ENCODE measurements around the gene CALM3.
"Not testable (repeated sequence)": the region's sequence is repeated elsewhere in the genome, so short reads cannot be mapped to it uniquely, and the experiment has no call there.

The CALM3 gene

DNA sequence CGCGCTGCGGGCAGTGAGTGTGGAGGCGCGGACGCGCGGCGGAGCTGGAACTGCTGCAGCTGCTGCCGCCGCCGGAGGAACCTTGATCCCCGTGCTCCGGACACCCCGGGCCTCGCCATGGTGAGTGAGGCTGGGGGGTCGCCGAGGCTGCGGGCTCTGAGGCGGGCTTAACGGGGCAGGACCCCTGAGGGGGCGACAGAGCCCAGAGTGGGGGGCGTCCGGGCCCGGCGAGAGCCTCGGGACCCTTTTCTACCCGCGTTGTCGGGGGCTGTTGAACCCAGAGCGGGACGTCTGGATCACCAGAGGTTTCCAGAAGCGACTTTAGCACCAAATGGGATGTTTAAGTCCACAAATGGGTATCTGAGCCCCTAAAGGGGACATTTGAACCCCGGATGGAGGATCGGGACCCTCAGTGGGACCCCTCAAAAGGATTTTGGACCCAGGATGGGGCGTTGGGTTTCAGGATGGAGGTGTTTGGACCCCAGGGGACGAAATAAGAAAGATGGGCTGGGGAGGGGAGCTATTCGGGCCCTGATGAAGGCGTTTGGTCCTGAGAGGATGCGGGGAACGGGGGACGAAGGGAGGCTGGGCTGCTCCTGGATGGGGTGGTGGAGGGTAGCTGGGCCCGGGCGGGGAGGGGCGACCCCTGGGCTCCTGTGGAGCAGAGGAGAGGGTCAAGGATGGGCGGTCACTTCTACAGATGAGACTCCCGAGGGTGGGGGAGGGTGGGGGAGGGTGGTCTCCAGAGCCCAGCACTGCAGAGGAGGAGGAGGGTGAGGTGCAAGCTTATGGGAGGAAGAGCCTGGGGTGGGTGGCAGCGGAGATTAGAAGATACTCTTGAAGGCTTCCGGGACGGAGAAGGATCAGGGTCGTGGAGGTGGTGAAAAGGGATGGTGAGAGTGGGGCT, at the start of gene CALM3:
Gene CALM3 (plus strand): TSS at position 13 of the 907 bp plus-strand sequence. CDS start 105 bp downstream, at position 118.
- DNase-seq = no peak

- no peak for DNase-seq
Observed at GRCh38 chr19:46552891-46553290, 48.2 kb upstream of the CALM3 start.

DNA sequence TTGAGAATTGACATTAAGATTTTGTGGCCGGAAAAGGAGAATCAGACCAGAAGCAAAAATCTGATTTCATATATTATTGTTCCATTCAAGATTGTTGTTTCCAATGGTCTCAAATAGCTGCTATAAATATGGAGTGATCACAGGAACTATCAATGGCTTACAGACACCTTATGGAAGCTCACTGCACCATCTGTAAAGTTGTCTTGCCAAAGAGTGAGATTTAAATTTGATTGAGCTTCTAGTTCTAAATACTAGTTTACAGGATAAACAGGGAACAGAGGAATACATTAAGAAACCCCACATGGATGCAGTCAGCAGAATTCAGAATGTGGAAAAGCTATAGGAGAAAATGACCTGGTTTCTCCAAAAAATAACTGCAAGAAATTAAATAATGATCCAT, 47.0 kb upstream of the CALM3 start:
- no peak for DNase-seq

GRCh38 chr19:46555628-46556280, 45.4 kb upstream of the CALM3 start:
- DNase-seq = no peak

DNA sequence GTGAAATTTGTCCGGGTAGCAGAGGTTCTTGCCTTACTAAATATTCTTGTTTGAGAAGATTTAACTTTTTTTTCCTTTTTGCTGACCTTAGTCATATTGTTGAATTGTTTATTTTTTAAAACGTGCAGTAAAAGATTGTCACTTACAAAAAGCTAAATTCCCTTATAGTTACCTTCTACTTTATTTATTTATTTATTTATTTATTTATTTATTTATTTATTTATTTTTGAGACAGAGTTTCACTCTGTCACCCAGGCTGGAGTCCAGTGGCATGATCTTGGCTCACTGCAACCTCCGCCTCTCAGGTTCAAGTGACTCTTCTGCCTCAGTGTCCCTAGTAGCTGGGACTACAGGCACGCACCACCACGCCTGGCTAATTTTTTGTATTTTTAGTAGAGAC, 44.7 kb upstream of the CALM3 start:
- DNase-seq = not testable (repeated sequence)

- no peak for DNase-seq
Observed at GRCh38 chr19:46559203-46559602, 41.9 kb upstream of the CALM3 start.

- DNase-seq = not testable (repeated sequence)
Observed at GRCh38 chr19:46559675-46560074, 41.5 kb upstream of the CALM3 start.

DNA sequence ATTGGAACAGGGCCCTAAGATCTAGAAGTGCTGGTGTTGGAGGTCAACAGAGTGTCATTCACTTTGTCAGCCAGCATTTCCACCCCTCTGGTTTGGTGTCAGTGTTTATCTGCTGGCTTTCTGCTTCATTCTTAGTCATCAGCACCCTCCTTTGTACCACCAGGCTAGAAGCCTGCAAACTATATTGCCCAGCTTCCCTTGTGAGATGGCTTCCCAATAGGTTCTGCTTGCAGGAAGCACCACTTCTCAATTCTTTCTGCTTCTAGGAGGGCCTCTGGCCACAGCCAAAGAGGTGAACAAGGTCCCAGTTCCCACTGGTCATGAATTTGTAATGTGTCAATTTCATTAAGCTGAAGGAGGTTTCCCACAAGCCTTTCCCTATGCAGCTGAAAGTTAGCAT, 36.4 kb upstream of the CALM3 start:
- no peak for DNase-seq

DNA sequence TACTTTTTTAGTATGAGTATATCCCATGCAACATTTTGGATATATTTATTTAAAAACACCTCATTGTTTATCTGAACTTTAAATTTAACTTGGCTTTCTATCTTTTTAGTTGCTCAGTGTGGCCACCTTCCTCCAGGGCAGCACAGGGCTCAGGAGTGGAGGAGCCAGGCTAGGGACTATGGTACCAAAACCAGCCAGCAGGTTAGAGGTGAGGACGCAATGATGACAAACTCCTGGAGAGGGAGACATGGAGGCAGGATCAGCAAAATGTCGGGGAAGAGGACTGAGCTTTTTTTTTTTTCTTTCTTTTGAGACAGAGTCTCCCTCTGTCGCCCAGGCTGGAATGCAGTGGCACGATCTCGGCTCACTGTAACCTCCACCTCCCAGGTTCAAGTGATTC, 29.6 kb upstream of the CALM3 start:
- no peak for DNase-seq

DNA sequence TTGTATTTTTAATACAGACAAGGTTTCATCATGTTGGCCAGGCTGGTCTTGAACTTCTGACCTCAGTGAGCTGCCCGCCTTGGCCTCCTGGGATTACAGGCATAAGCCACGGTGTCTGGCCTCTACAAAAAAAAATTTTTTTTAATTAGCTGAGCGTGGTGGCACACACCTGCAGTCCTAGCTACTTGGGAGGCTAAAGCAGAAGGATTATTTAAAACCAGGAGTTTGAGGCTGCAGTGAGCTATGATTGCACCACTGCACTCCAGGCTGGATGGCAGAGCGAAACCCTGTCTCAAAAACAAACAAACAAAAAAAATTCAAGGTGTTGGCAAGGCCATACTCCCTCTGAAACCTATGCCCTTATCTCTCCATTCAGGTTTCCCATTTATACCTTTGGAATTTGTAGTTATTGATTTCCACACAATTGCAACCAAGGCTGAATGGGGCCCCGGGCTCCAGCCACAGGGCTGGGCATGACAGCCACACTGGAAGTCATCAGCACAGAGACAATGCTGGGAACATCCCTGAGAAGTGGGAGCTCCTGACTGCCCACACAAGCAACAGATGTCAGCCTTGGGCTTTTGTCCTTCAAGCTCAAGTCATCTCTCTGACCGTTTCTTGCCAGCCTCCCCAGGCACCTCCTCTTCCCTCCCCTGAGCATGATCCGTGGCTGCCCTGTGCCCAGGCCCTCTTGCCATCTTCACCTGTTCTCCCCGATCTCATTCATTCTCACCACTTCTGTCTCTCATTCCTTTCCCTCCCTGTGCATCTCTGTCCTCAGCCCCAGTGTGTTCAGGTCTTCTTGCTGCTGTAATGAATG, 27.2 kb upstream of the CALM3 start:
- no peak for DNase-seq

DNA sequence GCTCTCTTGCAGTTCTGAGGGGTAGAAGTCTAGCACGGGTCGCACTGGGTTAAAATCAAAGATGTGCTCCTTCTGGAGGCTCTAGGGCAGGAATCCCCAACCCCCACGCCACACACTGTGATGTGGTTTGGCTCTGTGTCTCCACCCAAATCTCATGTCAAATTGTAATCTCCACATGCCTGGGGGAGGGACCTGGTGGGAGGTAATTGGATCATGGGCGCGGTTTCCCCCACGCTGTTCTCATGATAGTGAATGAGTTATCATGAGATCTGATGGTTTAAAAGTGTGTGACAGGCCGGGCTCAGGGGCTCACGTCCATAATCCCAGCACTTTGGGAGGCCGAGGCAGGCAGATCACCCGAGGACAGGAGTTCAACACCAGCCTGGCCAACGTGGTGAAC, 26.6 kb upstream of the CALM3 start:
- peak; percentile 16 to 34 for DNase-seq

DNA sequence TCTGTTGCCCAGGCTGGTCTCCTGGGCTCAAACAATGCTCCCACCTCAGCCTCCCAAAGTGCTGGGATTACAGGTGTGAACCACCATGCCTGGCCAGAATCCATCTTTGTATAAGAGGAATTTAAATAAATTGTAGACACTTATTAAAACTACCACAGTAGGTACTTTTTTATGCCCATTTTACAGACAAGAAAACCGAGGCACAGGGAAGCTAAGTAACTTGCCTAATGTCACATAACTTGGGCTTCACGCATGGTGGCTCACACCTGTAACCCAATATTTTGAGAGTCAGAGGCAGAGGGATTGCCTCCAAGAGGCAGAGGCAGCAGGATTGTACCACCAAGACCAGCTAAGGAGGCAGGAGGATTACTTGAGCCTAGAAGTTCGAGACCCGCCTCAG, 22.7 kb upstream of the CALM3 start:
- no peak for DNase-seq

- peak in 1 of 2 donors; percentile 8 for DNase-seq
Observed at GRCh38 chr19:46579361-46579879, 21.7 kb upstream of the CALM3 start.

DNA sequence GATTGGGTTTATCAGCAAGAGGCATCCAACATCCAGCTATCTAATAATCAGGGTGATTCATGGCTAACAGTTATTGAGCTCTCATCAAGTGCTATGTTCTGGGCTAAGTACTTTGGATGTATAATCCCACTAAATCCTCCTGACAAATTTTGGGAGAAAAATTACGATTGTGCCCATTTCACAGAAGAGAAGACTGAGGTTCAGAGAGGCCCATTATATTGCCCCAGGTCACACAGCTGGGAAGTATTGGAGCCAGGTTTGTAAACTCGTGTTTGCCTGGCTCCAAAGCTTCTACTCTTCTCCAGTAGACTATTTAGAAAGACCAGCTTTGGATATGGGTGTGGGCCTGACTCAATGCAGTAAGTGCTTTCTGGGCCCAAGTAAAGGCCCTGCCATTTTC, 20.9 kb upstream of the CALM3 start:
- no peak for DNase-seq

GRCh38 chr19:46585539-46585938, 15.6 kb upstream of the CALM3 start:
- no peak for DNase-seq

- DNase-seq = no peak
Observed at GRCh38 chr19:46586294-46586693, 14.8 kb upstream of the CALM3 start.

DNA sequence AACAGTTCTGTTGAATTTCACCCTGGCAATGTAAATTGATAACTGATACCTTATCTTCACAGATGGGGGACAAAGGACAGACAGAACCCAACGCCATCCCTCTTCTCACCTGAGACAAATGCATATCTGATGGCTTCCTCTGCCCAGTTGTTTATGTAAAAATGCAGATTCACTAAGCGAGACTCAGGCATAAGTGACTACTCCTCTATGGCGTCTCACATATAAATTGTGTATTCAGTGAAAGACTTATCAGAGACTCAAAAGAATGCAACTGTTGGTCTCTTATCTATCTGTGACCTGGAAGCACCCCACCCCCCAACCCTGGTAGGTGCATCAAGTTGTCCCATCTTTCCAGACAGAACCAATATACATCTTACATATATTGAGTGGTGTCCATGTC, 13.3 kb upstream of the CALM3 start:
- DNase-seq = no peak

- no peak for DNase-seq
Observed at GRCh38 chr19:46591254-46591653, 9.9 kb upstream of the CALM3 start.

GRCh38 chr19:46591870-46592269, 9.3 kb upstream of the CALM3 start:
- no peak for DNase-seq

GRCh38 chr19:46596008-46596407, 5.1 kb upstream of the CALM3 start:
- no peak for DNase-seq

DNA sequence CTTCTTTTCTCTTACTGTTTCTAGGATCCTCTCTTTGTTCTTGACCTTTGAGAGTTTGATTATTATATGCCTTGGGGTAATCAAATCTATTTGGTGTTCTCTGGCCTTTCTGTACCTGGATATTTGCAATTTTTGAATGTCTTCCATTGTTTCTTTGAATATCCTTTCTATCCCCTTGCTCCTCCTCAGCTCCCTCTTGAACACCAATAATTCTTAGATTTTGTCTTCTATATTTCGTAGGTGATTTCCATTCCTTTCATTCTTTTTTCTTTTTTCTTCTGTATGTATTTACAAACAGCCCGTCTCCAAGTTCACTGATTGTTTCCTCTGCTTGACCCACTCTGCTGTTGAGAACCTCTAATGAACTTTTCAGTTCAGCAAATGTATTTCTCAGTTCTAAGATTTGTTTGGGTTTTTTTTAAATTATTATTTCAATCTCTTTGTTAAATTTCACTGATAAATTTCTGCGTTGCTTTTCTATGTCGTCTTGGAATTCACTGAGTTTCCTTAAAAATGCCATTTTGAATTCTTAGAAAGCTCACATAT, 2.7 kb upstream of the CALM3 start:
- no peak for DNase-seq

DNA sequence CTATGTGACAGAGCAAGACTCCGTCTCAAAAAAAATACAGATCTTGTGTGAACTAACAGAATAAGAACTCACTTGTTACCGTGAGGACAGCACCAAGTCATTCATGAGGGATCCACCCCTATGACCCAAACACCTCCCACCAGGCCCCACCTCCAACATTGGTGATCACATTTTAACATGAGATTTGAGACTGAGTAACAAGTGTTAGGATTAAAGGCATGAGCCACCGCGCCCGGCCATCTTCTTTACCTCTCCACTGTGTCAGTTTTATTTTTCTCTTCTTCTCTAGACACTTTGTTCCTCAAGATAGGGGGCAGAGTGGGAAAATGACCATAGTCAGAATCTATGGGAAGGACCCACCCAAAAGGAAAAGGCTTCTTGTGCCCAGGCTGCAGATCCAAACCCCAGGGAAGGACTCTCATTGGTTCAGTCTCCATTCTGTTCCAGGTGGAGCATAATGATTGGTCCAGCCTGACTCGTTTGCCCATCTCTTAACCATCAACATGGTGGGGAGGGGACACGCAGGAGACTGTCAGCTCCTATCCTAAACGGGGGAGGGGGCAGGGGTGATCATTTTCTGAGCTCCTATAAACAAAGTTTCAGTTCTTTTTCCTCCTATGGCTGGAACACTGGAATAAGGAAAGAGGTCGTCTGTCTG, 1.3 kb upstream of the CALM3 start:
- no peak for DNase-seq
